HuH-7.5 (cell line): ENCODE results near the gene MYH14.

Source experiments
- DNase-seq: peaks from one replicate; pipeline ENCODE4 v3.0.0; 2011; ENCODE audit warnings: low spot score

MYH14 gene

DNA sequence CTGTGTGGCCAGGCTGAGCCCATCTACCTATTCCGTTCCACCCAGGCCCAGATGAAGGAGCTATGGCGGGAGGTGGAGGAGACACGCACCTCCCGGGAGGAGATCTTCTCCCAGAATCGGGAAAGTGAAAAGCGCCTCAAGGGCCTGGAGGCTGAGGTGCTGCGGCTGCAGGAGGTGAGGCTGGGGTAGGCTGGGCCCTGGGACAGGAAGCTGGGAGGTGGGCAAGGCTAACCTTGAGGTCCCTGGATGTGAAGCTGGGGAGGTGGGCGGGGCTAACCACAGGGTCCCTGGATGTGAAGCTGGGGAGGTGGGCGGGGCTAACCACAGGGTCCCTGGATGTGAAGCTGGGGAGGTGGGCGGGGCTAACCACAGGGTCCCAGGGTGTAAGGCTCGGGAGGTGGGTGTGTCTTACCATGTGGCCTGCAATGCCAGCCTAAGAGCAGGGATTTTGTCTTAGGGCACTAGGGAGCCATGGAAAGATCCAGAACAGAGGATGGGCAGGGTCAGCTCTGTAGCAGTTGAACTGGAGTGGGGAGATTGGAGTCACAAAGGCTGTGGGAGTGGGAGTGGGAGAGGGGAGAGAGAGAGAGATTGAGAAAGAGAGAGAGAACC is 88.9 kb downstream of the MYH14 start:
- no peak for DNase-seq

DNA sequence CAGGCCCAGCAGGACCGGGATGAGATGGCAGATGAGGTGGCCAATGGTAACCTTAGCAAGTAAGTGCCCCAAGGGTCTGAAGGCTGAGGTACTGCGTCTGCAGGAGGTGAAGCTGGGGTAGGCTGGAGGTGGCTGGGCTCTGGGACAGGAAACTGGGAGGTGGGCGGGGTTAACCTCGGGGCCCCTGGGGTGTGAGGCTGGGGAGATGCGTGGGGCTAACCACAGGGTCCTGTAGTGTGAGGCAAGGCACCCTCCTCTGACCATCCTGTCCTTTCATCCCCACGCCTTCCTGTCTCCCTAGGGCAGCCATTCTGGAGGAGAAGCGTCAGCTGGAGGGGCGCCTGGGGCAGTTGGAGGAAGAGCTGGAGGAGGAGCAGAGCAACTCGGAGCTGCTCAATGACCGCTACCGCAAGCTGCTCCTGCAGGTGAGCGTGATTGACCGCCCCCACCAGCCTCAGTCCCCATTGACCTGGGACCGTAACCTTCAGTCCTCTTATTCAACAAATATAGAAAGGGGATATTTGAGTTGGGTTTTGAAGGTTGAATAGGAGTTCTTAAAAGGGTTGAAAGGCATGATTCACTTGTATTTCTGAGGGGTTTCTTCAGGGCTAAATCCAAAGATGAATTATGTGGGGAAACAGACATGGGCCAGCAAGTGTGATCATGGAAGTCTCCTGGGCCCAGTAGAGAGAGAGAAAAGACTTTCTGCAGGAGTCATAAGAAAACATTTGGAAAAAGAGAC is 90.0 kb downstream of the MYH14 start:
- DNase-seq: no peak

DNA sequence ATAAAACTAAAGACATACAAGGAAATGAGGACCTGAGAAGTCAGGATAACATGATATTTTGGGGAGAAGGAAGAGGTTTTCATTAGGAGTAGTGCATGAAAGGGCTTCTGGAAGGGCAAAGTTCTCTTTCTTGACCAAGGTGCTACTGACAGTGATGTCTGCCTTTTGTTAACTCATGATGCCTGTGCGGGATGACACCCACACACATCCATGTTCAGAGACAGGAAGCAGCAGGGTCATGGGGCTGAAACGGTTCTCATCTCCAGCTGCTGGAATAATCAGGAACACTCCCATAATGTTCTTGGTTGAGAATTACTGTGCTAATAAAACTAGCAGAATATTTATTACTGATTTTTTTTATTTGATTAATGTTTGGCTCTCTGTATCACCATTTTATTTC is 96.6 kb downstream of the MYH14 start:
- DNase-seq: no peak

DNA sequence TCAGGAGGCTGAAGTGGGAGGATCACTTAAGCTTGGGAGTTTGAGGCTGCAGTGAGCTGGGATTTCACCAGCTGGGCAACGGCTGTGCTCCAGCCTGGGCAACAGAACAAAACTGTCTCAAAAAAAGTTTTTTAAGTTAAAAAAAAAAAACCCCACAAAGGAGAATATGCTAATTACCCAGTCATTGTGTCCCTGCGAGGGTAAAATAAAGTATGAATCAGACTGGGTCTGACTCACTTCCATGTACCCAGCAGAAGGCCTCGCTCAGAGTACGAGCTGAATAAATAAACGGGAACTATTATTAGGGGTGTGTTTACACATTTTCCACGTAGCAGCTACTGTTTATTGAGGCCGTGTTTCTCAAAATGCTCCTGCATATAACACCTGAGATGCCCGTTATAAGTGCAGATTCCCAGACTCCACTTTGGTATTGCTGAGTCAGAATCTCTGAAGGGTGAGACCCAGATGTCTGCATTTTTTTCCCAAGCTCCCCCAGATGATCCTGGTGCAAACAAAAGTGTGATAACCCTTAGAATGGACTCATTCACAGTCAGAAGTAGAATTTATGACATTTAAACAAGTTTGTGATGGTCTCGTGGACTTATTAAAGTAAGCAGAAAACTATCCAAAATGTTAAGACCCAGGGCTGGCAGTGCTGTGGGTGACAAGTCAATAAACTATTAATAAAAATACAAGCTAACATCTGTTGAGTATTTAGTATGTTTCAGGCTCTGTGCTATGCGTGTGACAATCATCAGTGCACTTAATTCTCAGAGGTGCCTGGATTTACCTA is 97.6 kb downstream of the MYH14 start:
- DNase-seq: no peak

DNA sequence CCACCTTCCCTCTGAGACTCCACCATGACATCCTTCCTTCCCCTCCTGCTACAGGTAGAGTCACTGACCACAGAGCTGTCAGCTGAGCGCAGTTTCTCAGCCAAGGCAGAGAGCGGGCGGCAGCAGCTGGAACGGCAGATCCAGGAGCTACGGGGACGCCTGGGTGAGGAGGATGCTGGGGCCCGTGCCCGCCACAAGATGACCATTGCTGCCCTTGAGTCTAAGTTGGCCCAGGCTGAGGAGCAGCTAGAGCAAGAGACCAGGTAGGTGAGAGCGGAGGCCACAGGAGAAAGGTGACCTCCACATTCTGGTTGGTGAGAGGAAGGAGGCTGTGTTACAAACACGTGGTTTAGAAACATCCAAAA is 98.2 kb downstream of the MYH14 start:
- no peak for DNase-seq

DNA sequence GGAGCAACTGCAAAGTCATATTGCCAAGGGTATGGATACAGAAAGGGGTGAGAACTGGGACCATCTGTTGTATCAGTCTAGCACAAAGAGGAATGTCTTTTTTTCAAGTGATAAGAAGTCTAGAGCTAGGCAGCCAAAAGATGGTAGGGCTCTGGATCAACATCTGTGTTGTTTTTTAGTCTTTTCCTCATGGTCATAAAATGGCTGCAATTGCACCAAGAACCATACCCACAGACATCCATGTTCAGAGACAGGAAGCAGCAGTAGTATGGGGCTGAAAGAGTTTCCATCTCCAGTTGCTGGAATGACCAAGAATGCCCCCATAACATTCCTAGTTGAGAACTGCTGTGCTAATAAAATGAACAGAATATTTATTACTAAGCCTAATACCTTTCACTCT is 100.1 kb downstream of the MYH14 start:
- DNase-seq: no peak

DNA sequence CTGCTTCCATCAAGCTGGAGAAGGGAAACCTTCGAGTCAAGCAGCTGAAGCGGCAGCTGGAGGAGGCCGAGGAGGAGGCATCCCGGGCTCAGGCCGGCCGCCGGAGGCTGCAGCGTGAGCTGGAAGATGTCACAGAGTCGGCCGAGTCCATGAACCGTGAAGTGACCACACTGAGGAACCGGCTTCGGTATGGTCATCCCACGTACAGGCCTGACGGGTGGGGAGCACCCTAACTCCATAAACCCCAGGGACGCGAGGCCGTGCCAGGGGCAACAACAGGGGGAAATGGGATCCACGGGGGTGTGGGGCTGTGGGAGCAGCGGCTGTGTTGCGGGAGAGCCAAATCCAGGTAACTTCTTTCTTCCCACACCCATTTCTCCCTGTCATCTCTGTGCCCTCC is 105.6 kb downstream of the MYH14 start:
- DNase-seq: no peak

DNA sequence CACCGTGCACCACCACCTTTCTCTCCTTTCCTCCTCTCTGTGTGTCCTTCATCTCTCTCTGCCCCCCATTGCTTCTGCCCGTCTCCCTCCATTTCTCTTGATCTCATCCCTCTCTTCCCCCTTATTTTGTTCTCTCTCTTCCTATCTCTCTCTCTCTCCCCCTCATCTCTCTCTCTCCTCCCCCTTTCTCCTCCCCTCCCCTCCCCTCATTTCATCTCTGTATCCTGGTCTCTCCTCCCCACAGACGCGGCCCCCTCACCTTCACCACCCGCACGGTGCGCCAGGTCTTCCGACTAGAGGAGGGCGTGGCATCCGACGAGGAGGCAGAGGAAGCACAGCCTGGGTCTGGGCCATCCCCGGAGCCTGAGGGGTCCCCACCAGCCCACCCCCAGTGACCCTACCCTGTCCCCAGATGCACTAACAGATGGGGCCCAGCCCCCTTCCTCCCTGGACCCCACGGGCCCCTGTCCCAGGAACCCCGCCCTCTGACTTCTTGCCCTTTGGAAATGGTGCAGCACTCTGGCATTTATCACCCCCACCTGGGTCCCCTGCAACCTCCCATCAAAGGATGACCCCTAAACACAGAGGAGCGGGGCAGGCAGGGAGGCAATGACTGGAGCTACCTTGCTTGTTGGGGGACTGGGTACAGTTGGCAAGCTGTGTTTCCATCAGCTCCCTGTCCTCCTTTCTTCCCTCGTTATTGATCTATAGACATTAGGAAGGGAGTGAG is 106.1 kb downstream of the MYH14 start:
- no peak for DNase-seq

DNA sequence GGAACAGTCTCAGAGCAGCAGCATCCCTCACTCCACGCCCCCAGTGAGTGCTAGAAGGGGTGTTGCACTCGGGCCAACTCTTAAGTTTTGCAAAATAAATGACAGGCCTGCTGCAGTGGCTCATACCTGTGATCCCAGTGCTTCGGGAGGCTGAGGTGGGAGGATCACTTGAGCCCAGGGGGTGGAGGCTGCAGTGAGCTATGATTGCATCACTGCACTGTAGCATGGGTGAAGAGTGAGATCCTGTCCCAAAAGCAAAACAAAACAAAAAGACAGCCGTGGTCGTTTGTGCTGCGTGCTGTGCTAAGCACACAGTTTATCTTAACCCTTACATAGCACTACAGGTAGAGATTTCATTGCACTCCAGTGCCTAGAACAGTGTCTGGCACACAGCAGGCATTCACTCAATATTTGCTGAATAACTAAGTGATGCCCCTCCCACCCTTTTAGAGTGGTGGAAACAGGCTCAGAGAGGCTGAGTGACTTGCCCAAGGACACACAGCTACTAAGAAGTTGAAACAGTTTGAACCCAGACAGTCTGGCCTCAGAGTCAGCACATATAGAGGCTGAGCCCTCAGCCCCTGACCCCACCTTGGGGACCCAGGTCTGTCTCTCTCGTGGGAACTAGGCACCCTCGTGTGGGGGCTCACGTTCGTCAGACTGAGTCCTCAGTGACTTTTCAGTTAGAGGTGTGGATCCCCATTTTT is 107.5 kb downstream of the MYH14 start:
- no peak for DNase-seq

DNA sequence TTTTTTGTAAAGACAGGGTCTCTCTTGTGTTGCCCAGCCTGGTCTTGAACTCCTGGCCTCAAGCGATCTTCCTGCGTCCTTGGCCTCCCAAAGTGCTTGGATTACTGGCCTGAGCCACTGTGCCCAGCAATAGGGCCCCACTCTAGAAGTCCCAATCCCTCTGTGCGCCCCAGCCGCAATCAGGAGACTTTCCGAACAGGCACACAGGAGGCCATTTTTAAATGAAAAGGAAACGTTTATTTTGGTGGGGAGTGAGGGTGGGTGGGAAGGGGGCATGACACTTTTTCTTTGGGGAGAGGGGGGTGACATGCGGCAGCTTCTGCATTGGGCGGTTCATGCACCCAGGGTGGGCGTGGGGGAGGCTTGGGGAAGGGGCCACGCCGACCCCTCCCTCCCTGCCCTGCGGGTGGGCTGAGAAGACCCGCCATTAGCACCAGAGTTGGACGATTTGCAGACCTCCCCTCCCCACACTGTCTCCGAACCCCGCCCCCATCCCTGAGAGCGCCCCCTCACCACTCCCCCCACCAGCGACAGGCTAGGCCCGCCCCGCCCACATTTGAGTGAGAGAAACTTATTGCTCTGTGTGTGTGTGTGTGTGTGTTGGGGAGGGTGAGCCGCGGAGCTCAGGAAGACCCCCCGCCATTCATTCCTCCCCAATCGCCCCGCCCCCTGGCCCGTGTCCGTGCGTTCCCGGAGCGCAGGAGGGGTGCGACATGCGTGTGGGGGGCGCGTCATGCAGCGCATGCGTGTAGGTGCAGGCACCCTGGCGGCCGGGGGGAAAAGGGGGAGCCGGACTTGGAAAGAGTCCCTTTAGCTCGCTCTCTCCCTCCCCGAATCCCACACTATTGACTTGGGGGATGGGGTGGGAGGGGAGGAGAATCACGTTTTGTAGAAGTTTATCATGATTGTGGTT is 108.6 kb downstream of the MYH14 start:
- no peak for DNase-seq

DNA sequence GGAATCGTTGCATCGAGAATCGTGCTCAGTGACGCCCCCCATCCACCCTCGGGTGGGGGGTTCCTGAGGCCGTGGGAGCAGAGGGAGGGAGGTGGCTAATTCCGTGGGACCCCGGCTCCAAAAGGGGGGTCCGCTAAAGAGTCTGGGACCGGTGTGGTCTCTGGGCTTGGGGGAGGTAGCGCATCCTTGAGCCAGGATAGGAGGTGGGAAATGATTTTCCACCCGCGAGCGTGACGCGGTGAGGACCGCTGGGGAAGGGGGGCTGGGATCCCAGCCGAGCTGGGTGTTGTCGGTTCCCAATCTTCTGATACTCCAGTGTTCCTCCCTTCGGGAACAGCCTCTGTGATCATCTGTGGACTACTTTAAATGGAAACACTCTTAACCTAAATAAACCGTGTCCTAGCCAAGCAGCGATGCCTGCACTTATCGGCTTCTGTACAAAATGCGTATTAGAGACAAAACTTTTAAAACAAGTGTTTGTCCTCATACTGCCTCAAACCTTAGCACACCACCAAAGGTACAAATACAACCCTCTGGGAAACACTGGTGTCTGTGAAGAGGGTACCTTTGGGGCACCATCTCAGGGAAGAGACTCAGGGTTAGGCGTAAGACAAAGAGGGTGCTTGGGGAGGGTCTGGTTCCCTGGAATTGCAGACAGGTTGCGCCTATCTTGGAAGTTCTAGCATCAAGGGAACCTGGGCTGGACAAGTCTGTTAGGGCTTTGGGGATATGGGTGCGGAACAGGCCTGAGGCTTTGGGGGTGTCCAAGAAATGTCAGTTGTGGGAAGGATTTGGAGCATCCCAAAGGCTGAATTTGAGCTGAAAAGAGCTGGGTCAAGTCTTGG is 109.8 kb downstream of the MYH14 start:
- DNase-seq: no peak

DNA sequence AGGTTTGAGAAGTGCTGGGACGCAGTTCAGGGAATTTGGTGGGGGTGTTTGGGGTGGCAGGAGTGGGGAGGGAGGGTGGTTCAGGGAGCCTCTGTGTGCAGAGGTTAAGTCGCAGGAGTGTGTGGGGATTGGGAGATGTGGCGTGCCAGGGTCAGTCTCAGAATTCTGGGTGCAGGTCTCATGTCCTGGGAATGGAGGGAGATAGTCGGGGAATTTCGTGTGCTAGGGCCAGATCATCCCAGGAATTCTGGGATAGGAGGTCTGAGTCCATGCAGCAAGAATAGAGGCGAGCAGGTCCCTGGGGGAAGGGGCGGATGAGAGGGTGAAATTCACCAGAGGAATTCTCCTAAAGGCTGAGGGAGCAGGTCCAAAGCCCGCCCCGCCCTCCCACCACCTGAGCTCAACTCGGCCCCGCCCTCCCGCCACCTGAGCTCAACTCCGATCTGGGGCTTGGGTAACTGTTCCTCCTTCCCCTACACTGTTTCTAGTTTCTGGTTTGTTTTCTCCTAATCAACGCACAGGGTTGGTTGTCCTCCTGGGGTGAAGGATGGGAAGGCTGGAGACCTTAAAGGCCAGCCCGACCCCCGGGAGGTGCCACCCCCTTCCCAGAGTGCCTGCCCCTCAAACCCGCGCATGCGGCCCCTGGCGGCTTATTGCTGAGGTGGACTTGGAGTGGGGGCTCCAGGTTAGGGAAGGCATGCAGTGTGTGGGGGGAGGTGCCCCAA is 110.6 kb downstream of the MYH14 start:
- no peak for DNase-seq

DNA sequence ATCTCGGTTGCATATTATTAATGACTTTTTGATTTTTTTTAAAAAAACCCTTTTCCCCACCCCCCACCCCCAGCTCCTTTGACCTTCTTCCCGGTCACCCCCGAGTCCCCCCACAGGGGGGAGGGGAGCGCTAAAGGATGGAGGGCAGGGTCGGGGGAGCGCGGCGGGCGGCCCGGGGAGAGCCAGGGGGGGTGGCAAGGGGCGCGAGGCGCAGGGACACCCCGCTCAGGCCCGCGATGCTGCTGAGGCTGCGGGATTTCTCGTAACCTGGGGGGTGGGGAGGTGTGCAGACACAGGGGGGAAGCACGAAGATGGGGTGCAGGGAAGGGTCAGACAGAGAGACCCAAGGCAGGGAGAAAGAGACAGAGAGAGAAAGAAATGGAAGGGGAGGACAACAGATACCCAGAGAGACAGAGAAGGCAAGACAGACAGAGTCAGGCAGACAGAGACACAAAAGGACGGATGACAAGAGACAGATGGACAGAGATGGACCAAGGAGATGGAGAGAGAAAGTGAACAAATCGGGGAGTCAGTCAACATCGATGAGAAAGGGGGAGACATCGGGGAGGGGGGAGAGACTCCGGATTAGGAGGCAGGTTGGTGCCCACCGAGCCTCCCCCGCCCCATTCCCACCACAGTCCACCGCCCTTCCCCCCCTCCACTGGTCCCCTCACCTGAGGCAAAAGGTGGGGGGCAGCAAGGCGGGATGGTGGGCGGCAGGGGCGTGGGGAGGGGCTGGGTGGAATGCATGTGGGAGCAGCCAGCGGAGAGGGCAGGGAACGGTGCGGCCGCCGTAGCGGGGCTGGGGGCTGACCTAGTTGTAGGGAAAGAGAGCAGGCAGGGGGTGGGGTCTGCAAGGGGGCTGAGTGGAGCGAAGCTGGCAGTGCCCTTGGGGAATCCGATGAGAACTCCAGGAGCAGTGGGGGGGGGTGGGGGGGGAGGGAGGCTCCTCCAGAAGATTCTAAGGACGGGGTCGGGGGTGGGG is 111.6 kb downstream of the MYH14 start:
- no peak for DNase-seq

DNA sequence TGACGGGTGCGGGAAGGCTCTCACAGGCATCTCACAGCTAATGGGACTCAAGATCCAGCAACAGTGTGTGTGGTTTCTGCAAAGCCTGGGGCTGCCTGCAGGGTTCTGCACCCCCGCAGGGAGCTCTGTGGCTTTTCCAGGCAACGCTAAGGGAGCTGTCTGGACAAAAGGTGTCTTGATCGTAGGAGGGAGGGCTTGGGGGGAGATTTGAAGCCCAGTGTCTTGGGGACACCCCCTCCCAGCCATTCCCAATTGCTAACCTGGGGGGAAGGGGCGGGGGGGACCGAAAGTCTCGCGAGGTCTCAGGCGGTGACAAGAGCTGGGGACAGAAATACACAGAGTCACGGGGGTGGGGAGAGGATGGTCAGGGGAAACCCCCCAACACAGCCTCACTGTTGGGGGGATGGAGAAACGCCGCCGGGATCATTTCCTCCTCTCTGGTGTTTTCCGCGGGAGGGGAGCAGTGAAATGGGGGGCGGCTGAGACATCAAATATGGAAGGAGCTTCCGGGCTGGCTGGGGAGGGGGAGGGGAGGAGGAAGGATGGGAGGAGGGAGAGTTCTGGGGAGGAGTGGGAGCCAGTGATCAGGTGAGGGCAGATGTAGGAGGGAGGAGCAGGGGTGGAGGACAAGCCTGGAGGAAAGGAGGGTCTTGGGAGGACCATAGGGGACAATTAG is 112.5 kb downstream of the MYH14 start:
- no peak for DNase-seq

DNA sequence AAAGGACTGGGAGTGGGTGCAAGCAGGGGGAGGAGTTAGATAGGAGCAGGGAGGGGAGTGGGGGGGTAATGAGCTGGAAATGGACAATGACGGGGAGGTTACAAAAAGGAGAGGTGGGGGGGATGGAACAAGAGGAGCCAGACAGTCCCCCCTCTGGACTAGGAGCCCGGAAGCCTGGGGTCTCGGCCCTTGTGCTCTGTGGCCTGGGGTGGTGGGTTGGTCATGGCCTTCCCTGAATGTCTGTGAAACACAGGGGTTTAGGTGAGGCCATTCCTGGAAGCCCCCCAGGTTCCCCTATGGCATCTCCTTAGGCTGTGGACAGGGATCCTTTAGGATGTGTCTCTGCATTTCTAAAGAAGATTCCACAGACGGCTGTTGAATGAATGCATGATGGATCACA is 113.7 kb downstream of the MYH14 start:
- no peak for DNase-seq

DNA sequence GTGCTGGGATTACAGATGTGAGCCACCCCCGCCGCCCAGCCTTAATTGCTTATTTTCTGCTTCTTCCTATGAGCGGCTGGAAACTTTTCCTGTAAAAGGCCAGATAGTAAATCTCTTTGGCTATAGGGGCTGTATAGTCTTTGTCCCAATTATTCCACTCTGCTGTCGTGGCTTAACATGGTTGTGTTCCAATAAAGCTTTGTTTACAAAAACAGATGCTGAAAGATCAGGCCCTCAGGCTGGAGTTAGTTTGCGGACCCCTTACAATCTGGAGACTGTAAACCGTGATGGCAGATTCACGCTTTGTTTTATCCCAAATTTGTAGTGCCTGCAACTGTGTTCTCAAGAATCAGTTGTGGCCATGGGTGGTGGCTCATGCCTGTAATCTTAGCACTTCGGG is 115.0 kb downstream of the MYH14 start:
- no peak for DNase-seq

DNA sequence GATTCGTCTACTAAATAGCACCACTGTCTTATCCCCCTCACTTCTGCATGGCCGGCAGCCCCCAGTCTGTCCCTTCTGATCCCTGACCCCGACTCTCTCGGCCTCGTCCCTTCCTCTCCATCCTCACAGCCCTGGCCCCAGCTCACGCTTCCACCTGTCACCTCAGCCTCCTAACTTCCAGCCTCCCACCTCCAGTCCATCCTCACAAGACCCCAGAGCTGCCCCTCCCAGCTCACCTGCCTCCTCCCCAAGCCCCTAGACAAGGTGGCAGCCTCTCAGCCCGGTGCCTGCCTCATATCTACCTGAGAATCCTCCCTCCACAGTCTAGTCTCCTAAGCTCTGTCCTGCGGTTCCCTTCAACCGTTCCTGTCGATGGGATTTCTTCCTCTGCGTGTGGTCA is 115.7 kb downstream of the MYH14 start:
- no peak for DNase-seq

DNA sequence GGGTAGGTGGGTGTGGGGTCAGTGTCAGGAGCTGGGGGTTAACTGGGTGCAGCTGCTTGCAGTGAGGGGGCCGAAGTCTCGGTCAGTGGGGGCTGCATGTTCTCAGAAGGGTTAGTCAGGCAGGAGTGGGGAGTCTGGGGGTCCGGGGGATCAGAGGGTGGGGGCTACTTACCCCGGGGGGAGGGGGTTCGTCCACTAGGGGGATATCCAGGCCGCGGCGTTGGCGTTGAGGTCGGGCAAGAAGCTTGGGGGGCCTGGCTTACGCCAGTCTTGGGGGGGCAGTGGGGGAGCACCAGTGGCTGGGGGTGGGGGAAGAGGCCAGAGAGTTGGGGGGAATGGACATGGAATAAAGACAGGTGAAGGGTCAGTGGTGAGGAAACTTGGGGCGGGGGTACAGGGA is 116.6 kb downstream of the MYH14 start:
- DNase-seq: no peak
